GM23338 (cell line): ENCODE measurements around the gene XKR7. TPM values are rescaled to one million over a fixed set of nuclear protein-coding genes. Genes with fewer than 3 reads are reported as not detected.

Experiments used
- ATAC-seq: fragments of 200-7000 bp; cut with Tn5 transposase; 3 replicates; pipeline ENCODE4 v1.9.1; 2020
- DNase-seq: peaks from one replicate; pipeline ENCODE4 v3.0.0-alpha.2; 2015; ENCODE audit warnings: low spot score
- H2AFZ ChIP-seq: fragments of 200-600 bp; sonication (generic); 2 replicates; pipeline ENCODE4 v1.8.0; 2016; ENCODE audit warnings: antibody characterized with exemption, mild to moderate bottlenecking, moderate library complexity
- H3F3A ChIP-seq: fragments of 200-600 bp; sonication (generic); replicated peaks from 2 replicates; pipeline ENCODE4 v1.8.0; 2017; ENCODE audit warnings: antibody characterized with exemption, mixed run types, low read depth
- H3K27ac ChIP-seq: fragments of 200-600 bp; sonication (generic); 2 replicates; pipeline ENCODE4 v1.6.1; 2016; ENCODE audit warnings: low read depth
- H3K27me3 ChIP-seq: fragments of 200-600 bp; sonication (generic); 2 replicates; pipeline ENCODE4 v1.8.0; 2016; ENCODE audit warnings: mild to moderate bottlenecking, mixed run types, moderate library complexity; ENCODE audit not compliant: insufficient read depth
- H3K36me3 ChIP-seq: fragments of 200-600 bp; sonication (generic); 2 replicates; pipeline ENCODE4 v1.8.0; 2016; ENCODE audit warnings: mild to moderate bottlenecking; ENCODE audit not compliant: insufficient read depth
- H3K4me1 ChIP-seq: fragments of 200-600 bp; sonication (generic); 2 replicates; pipeline ENCODE4 v1.8.0; 2016; ENCODE audit warnings: mild to moderate bottlenecking, moderate library complexity; ENCODE audit not compliant: insufficient read depth
- H3K4me2 ChIP-seq: fragments of 200-600 bp; sonication (generic); 2 replicates; pipeline ENCODE4 v1.7.1; 2017; ENCODE audit warnings: mixed run types
- H3K4me3 ChIP-seq: fragments of 200-600 bp; sonication (generic); 2 replicates; pipeline ENCODE4 v1.6.1; 2016; ENCODE audit warnings: mixed run types
- H3K79me2 ChIP-seq: fragments of 200-600 bp; sonication (generic); replicated peaks from 2 replicates; pipeline ENCODE4 v1.8.0; 2017; ENCODE audit warnings: mild to moderate bottlenecking; ENCODE audit not compliant: insufficient read depth
- H3K9me2 ChIP-seq: fragments of 200-600 bp; sonication (generic); 2 replicates; pipeline ENCODE4 v1.8.0; 2017; ENCODE audit not compliant: insufficient read depth
- H4K20me1 ChIP-seq: fragments of 200-600 bp; sonication (generic); replicated peaks from 2 replicates; pipeline ENCODE4 v1.8.0; 2017; ENCODE audit warnings: mild to moderate bottlenecking; ENCODE audit not compliant: insufficient read depth
- H3K27ac Mint-ChIP-seq: 2 replicates; pipeline ENCODE4 v1.8.0; 2020; ENCODE audit warnings: inconsistent platforms, mild to moderate bottlenecking, moderate library complexity, mixed read lengths
- H3K27me3 Mint-ChIP-seq: 3 replicates; pipeline ENCODE4 v1.8.0; 2022; ENCODE audit warnings: low read depth, mild to moderate bottlenecking, moderate library complexity, mixed read lengths, inconsistent platforms; ENCODE audit not compliant: insufficient read depth, poor library complexity
- H3K36me3 Mint-ChIP-seq: 3 replicates; pipeline ENCODE4 v1.8.0; 2021; ENCODE audit warnings: low read depth, mild to moderate bottlenecking, inconsistent platforms, moderate library complexity, mixed read lengths
- H3K4me1 Mint-ChIP-seq: 3 replicates; pipeline ENCODE4 v1.8.0; 2020; ENCODE audit warnings: mild to moderate bottlenecking, inconsistent platforms, mixed read lengths
- H3K4me3 Mint-ChIP-seq: 3 replicates; pipeline ENCODE4 v1.8.0; 2021; ENCODE audit warnings: moderate library complexity, mild to moderate bottlenecking, inconsistent platforms, mixed read lengths
- H3K9me3 Mint-ChIP-seq: 3 replicates; pipeline ENCODE4 v1.8.0; 2020; ENCODE audit warnings: moderate library complexity, mild to moderate bottlenecking, inconsistent platforms, mixed read lengths
- CREB1 ChIP-seq: fragments of 250-450 bp; sonication (Bioruptor Pico); IDR thresholded peaks from 2 replicates; pipeline ENCODE4 v1.5.0; 2020; ENCODE audit warnings: low read depth, mild to moderate bottlenecking, moderate library complexity
- CTCF ChIP-seq, 2 experiments: fragments of 200-600 bp in 1 of 2; sonication (generic) in 1 of 2; conservative IDR thresholded peaks; 2 replicates each; pipeline versions ENCODE4 v1.5.1 to v1.6.1; 2016 to 2017; ENCODE audit warnings: antibody characterized with exemption in 2 of 2, low read depth in 2 of 2, mild to moderate bottlenecking in 2 of 2, moderate library complexity in 1 of 2
- ETS1 ChIP-seq: IDR thresholded peaks from 2 replicates; pipeline ENCODE4 v1.6.1; 2016; ENCODE audit warnings: antibody characterized with exemption
- EZH2 ChIP-seq: fragments of 200-600 bp; sonication (generic); IDR thresholded peaks from one replicate; pipeline ENCODE4 v1.8.0; 2017; ENCODE audit warnings: antibody characterized with exemption, mild to moderate bottlenecking, low read depth; ENCODE audit not compliant: unreplicated experiment
- EZH2phosphoT487 ChIP-seq: fragments of 200-600 bp; sonication (generic); IDR thresholded peaks from one replicate; pipeline ENCODE4 v1.8.1; 2018; ENCODE audit warnings: antibody characterized with exemption; ENCODE audit not compliant: unreplicated experiment
- JUNB ChIP-seq: IDR thresholded peaks from one replicate; pipeline ENCODE4 v1.6.1; 2016; ENCODE audit warnings: antibody characterized with exemption; ENCODE audit not compliant: unreplicated experiment
- NANOG ChIP-seq: IDR thresholded peaks from 2 replicates; pipeline ENCODE4 v1.6.1; 2016; ENCODE audit warnings: antibody characterized with exemption, borderline replicate concordance
- POLR2AphosphoS5 ChIP-seq: IDR thresholded peaks from 2 replicates; pipeline ENCODE4 v1.6.1; 2016; ENCODE audit warnings: antibody characterized with exemption, low read depth
- REST ChIP-seq: IDR thresholded peaks from one replicate; pipeline ENCODE4 v1.6.1; 2018; ENCODE audit warnings: antibody characterized with exemption; ENCODE audit not compliant: unreplicated experiment
- STAT1 ChIP-seq: IDR thresholded peaks from one replicate; pipeline ENCODE4 v1.6.1; 2016; ENCODE audit warnings: antibody characterized with exemption; ENCODE audit not compliant: unreplicated experiment
- ZNF114 ChIP-seq: fragments of 250-450 bp; sonication (Bioruptor Pico); IDR thresholded peaks from 2 replicates; pipeline ENCODE4 v1.5.0; 2020; ENCODE audit warnings: mild to moderate bottlenecking, moderate library complexity
- ZNF331 ChIP-seq: fragments of 250-450 bp; sonication (Bioruptor Pico); IDR thresholded peaks from 2 replicates; pipeline ENCODE4 v1.5.0; 2020; ENCODE audit warnings: low read depth, mild to moderate bottlenecking, moderate library complexity
- ZNF462 ChIP-seq: fragments of 250-450 bp; sonication (Bioruptor Pico); IDR thresholded peaks from 2 replicates; pipeline ENCODE4 v1.5.0; 2020; ENCODE audit warnings: mild to moderate bottlenecking, moderate library complexity
- polyA plus RNA-seq: library from polyadenylated mRNA; unstranded; fragments of >200 nt; fragmentation: Nextera tagmentation; extraction: Ambion mirVana; gene quantifications from 2 replicates; pipeline ENCODE4 v1.2.1, GENCODE V29; 2016
- total RNA-seq: library from RNA; depleted of rRNA; stranded (reverse); fragments of >200 nt; shearing (Covaris generic); gene quantifications from 2 replicates; pipeline ENCODE4 v1.2.3, GENCODE V29; 2014

The XKR7 gene
- total and polyA plus RNA-seq, 2 experiments from 2014 or later, result 0.61 to 3.9 TPM

- Mint-ChIP-seq H3K9me3 (peaks cover 20% of the 10 kb centered on the region), H3K4me3 (no peak overlapping the region), H3K36me3 (peaks cover 23% of the 10 kb centered on the region), H3K4me1 (peaks cover 13% of the 10 kb centered on the region; the same call in 2 of the 3 replicates), H3K27me3 (peaks cover 5% of the 10 kb centered on the region), H3K27ac (no peak overlapping the region)
- Histone ChIP-seq H3F3A (peaks cover 13% of the 10 kb centered on the region), H3K4me1 (peaks cover 12% of the 10 kb centered on the region), H4K20me1 (peaks cover 14% of the 10 kb centered on the region; the same call in 1 of the 2 replicates), H3K4me2 (no peak overlapping the region), H3K4me3 (no peak overlapping the region), H3K27me3 (peaks cover 13% of the 10 kb centered on the region), H2AFZ (no peak overlapping the region), H3K27ac (no peak overlapping the region), H3K9me2 (no peaks in the 10 kb centered on the region), H3K36me3 (no peaks in the 10 kb centered on the region), H3K79me2 (no peaks in the 10 kb centered on the region)
- TF ChIP-seq ZNF462, result no peak
- TF ChIP-seq CTCF (conservative IDR thresholded peaks at IDR 0.05; ENCODE audit: low read depth in 2 of 2), result no peak
- TF ChIP-seq ETS1, result no peak
- TF ChIP-seq ZNF114 (CRISPR knock-in tag), result no peak
- TF ChIP-seq STAT1, result no peak
- TF ChIP-seq CREB1 (CRISPR knock-in tag), result no peak
- no peak for TF ChIP-seq ZNF331 (CRISPR knock-in tag)
- no peak for TF ChIP-seq EZH2
- no peak for TF ChIP-seq NANOG
- no peak for TF ChIP-seq REST
- TF ChIP-seq JUNB, result no peak
- TF ChIP-seq EZH2phosphoT487, result no peak
- TF ChIP-seq POLR2AphosphoS5, result no peak
- ATAC-seq (no peak), DNase-seq (no peak)
These were observed 59.7 kb downstream of the XKR7 start for GRCh38 chr20:32027643-32028042.
